NT2/D1 (cell line): Measurements from ENCODE around the gene PPARGC1A.

Experiments used
- DNase-seq: peaks from one replicate; pipeline ENCODE4 v3.0.0-alpha.2; 2011; ENCODE audit warnings: low read depth, low spot score
- H3K27me3 ChIP-seq: 2 replicates; pipeline ENCODE4 v1.6.0; 2011; ENCODE audit warnings: mild to moderate bottlenecking; ENCODE audit not compliant: insufficient read length, insufficient read depth
- H3K36me3 ChIP-seq: 2 replicates; pipeline ENCODE4 v1.6.1; 2011; ENCODE audit warnings: mild to moderate bottlenecking, low read length, mixed read lengths; ENCODE audit not compliant: insufficient read depth, insufficient read length
- H3K4me1 ChIP-seq: 2 replicates; pipeline ENCODE4 v1.5.1; 2011; ENCODE audit not compliant: insufficient read depth, insufficient read length
- H3K4me3 ChIP-seq: 2 replicates; pipeline ENCODE4 v1.5.1; 2011; ENCODE audit warnings: low read depth; ENCODE audit not compliant: insufficient read length
- H3K9ac ChIP-seq: 2 replicates; pipeline ENCODE4 v1.6.0; 2011; ENCODE audit warnings: low read depth; ENCODE audit not compliant: insufficient read length
- H3K9me3 ChIP-seq: 2 replicates; pipeline ENCODE4 v1.5.1; 2011; ENCODE audit warnings: mild to moderate bottlenecking, low read length; ENCODE audit not compliant: insufficient read depth
- SUZ12 ChIP-seq: IDR thresholded peaks from 2 replicates; pipeline ENCODE4 v1.6.1; 2011; ENCODE audit not compliant: insufficient read length, insufficient read depth; ENCODE audit errors: extremely low read depth
- YY1 ChIP-seq: IDR thresholded peaks from 2 replicates; pipeline ENCODE4 v1.6.1; 2011; ENCODE audit not compliant: insufficient read length, insufficient read depth
- ZNF274 ChIP-seq: IDR thresholded peaks from 2 replicates; pipeline ENCODE4 v1.6.1; 2011; ENCODE audit warnings: mild to moderate bottlenecking, low read depth, low read length

PPARGC1A gene, protein sequence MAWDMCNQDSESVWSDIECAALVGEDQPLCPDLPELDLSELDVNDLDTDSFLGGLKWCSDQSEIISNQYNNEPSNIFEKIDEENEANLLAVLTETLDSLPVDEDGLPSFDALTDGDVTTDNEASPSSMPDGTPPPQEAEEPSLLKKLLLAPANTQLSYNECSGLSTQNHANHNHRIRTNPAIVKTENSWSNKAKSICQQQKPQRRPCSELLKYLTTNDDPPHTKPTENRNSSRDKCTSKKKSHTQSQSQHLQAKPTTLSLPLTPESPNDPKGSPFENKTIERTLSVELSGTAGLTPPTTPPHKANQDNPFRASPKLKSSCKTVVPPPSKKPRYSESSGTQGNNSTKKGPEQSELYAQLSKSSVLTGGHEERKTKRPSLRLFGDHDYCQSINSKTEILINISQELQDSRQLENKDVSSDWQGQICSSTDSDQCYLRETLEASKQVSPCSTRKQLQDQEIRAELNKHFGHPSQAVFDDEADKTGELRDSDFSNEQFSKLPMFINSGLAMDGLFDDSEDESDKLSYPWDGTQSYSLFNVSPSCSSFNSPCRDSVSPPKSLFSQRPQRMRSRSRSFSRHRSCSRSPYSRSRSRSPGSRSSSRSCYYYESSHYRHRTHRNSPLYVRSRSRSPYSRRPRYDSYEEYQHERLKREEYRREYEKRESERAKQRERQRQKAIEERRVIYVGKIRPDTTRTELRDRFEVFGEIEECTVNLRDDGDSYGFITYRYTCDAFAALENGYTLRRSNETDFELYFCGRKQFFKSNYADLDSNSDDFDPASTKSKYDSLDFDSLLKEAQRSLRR

DNA sequence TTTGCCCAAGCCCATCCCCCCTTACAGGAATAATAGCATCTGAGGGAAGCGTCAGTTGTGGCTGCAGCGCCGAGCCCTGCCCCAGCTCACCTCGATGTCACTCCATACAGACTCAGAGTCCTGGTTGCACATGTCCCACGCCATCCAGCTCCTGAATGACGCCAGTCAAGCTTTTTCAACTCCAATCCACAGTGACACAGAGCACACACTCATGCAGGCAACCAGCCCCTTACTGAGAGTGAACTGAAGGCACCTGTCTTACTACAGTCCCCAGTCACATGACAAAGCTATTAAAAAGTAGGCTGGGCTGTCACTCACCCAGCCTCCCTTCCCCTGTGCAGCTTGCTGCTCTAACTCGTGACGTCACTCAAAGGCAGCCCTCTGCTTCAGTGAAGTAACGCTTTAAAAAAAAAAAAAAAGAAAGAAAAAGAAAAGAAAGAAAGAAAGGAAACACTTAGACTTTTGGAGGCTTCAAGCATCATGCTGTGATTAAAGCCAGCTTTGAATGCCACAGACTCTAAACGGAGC, at the start of gene PPARGC1A:
PPARGC1A (minus strand) TSS at position 234 of the 528 bp plus-strand sequence; CDS start at position 144, 90 bp downstream.
- Histone ChIP-seq H3K9ac (no peak within 1 kb of the TSS), H3K27me3 (no peaks in the 10 kb centered on the region), H3K4me1 (peaks cover 3% of the 10 kb centered on the region), H3K36me3 (no peaks in the 10 kb centered on the region), H3K9me3 (no peaks in the 10 kb centered on the region), H3K4me3 (no peak within 1 kb of the TSS)
- DNase-seq: no peak
- TF ChIP-seq YY1 (no peak), ZNF274 (no peak), SUZ12 (no peak)

DNA sequence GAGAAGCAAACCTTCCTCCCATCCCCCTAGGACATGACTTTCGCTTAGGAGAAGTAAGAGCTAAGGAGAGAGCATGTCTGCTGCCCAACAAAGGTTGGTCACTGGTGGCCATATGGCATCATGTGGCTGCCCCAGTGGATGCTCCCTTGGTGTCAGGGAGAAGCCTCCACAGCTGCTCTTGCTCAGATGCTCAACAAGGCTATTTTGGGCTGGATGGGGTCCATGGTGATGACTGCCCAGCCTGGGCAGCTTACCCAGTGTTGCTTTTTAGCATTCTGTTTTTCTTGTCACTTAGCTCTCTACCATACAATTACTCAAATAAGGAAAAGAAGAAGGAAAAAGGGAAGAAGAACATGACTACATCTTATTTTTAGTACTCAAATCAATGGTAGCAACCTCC, 48.9 kb upstream of the PPARGC1A start:
- Histone ChIP-seq H3K27me3 (no peaks in the 10 kb centered on the region), H3K9ac (no peak overlapping the region), H3K4me1 (peaks cover 6% of the 10 kb centered on the region), H3K36me3 (no peaks in the 10 kb centered on the region), H3K9me3 (peaks cover 3% of the 10 kb centered on the region; the same call in 1 of the 2 replicates), H3K4me3 (no peak overlapping the region)
- no peak for DNase-seq
- TF ChIP-seq YY1: no peak
- no peak for TF ChIP-seq SUZ12
- no peak for TF ChIP-seq ZNF274

GRCh38 chr4:23937173-23937572, 47.3 kb upstream of the PPARGC1A start:
- no peaks in the 10 kb centered on the region for H3K36me3 ChIP-seq
- TF ChIP-seq ZNF274 (no peak), SUZ12 (no peak), YY1 (no peak)
- peaks cover 4% of the 10 kb centered on the region; the same call in 1 of the 2 replicates for H3K9me3 ChIP-seq
- H3K27me3 ChIP-seq: no peaks in the 10 kb centered on the region
- DNase-seq: no peak
- H3K4me3 ChIP-seq: no peak overlapping the region
- no peak overlapping the region for H3K9ac ChIP-seq
- peaks cover 7% of the 10 kb centered on the region for H3K4me1 ChIP-seq

DNA sequence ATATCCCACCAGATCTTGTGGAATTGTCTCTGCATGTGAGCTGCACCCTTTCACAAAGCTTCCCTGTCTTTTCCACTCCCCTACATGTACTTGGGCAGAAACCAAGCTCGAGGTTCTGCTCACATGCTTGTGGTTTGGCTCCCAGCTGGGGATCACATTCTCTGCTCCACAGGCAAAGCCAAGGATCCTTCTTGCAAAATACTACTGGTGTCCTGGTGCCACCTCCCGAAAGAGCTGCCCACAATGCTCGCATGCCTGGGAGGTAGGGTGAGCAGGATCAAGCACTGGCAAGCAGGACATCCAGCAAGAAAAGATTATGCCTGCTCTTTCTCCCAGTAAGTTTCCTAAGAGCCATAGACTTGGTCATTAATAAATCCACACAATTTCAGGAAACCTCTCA, 45.1 kb upstream of the PPARGC1A start:
- Histone ChIP-seq H3K4me3 (no peak overlapping the region), H3K9me3 (peaks cover 4% of the 10 kb centered on the region; the same call in 1 of the 2 replicates), H3K9ac (no peak overlapping the region), H3K4me1 (peaks cover 10% of the 10 kb centered on the region), H3K36me3 (no peaks in the 10 kb centered on the region), H3K27me3 (no peaks in the 10 kb centered on the region)
- no peak for TF ChIP-seq ZNF274
- no peak for TF ChIP-seq YY1
- TF ChIP-seq SUZ12: no peak
- DNase-seq: peak; percentile 58

- peaks cover 10% of the 10 kb centered on the region for H3K4me1 ChIP-seq
- peak; percentile 63 for DNase-seq
- H3K9ac ChIP-seq: no peak overlapping the region
- peaks cover 4% of the 10 kb centered on the region; the same call in 1 of the 2 replicates for H3K9me3 ChIP-seq
- no peak for TF ChIP-seq ZNF274
- TF ChIP-seq SUZ12: no peak
- no peak for TF ChIP-seq YY1
- H3K4me3 ChIP-seq: no peak overlapping the region
- no peaks in the 10 kb centered on the region for H3K27me3 ChIP-seq
- H3K36me3 ChIP-seq: no peaks in the 10 kb centered on the region
Measured at GRCh38 chr4:23934223-23934622, 44.4 kb upstream of the PPARGC1A start.

DNA sequence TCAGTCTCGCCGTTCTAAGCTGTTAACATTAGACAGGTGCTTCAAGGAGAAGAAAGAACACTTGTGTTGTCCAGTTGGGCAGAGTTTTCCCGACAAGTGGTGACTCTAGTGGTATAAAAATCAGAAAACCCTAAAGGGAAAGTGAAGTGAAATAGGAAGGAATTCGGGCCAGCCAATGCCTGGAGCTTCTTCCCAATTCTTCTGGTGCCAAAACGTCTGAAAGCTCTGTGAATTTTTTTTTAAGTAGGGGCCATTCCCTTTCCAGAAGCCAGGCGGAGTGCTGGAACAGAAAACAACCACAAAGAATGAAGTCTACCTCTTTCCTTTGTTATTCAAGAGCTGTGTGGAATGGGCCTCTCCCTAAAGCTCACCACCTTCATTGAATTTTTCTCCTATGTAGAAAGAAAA, 43.1 kb upstream of the PPARGC1A start:
- Histone ChIP-seq H3K4me3 (no peak overlapping the region), H3K36me3 (no peaks in the 10 kb centered on the region), H3K9me3 (peaks cover 9% of the 10 kb centered on the region; the same call in 1 of the 2 replicates), H3K9ac (no peak overlapping the region), H3K4me1 (peaks cover 10% of the 10 kb centered on the region), H3K27me3 (no peaks in the 10 kb centered on the region)
- TF ChIP-seq YY1 (no peak), ZNF274 (no peak), SUZ12 (no peak)
- DNase-seq: peak; percentile 79

GRCh38 chr4:23932186-23932585, 42.3 kb upstream of the PPARGC1A start:
- no peaks in the 10 kb centered on the region for H3K36me3 ChIP-seq
- H3K9ac ChIP-seq: no peak overlapping the region
- H3K4me1 ChIP-seq: peaks cover 10% of the 10 kb centered on the region
- peaks cover 9% of the 10 kb centered on the region; the same call in 1 of the 2 replicates for H3K9me3 ChIP-seq
- peak; percentile 58 for DNase-seq
- no peak overlapping the region for H3K4me3 ChIP-seq
- H3K27me3 ChIP-seq: no peaks in the 10 kb centered on the region
- TF ChIP-seq SUZ12 (no peak), YY1 (no peak), ZNF274 (no peak)
